Right lung (tissue), 5 donors: ENCODE results near the gene REM1. TPM values are rescaled to one million over a fixed set of nuclear protein-coding genes. Genes with fewer than 3 reads are reported as not detected.
"Not testable (repeated sequence)": the region's sequence is repeated elsewhere in the genome, so short reads cannot be mapped to it uniquely, and the experiment has no call there.

Source experiments
- DNase-seq, 2 donors: peaks; one replicate each; pipeline ENCODE4 v3.0.0-alpha.2; 2013
- polyA plus RNA-seq, 5 donors: library from polyadenylated mRNA; unstranded; fragments of 120-200 nt; gene quantifications; one replicate each; pipeline versions ENCODE4 v1.2.1 to v1.2.3, GENCODE V29; 2013; ENCODE audit warnings: inconsistent platforms in 1 of 5, low replicate concordance in 1 of 5; ENCODE audit not compliant: insufficient read length in 5 of 5, insufficient read depth in 1 of 5

Gene REM1
- polyA plus RNA-seq, 5 donors = 5.2 to 9.1 (median 8.9) TPM

GRCh38 chr20:31521267-31521666, 46.2 kb downstream of the REM1 start:
- DNase-seq = not testable (repeated sequence)

GRCh38 chr20:31522731-31523130, 47.6 kb downstream of the REM1 start:
- DNase-seq = no peak

GRCh38 chr20:31523361-31524283, 48.5 kb downstream of the REM1 start:
- DNase-seq = no peak

GRCh38 chr20:31527266-31527665, 52.2 kb downstream of the REM1 start:
- DNase-seq = no peak

Other genes with a start within 250 kb of the REM1 start
- not detected for gene DEFB115, start 217.6 kb upstream of the REM1 start, polyA plus RNA-seq
- not detected for gene DEFB116, start 166.7 kb upstream of the REM1 start, polyA plus RNA-seq
- gene DEFB118, start 106.7 kb upstream of the REM1 start, polyA plus RNA-seq = not detected
- not detected for gene DEFB119, start 84.7 kb upstream of the REM1 start, polyA plus RNA-seq
- gene DEFB121, start 69.1 kb upstream of the REM1 start, polyA plus RNA-seq = not detected
- gene DEFB123, start 34.7 kb upstream of the REM1 start, polyA plus RNA-seq = not detected
- gene DEFB124, start 161 bp upstream of the REM1 start, polyA plus RNA-seq = 1 to 10 TPM in 2 of 5 donors, under 1 TPM in 3; 0.26 to 2.1 (median 0.67) TPM
- gene HM13, start 39.2 kb downstream of the REM1 start, polyA plus RNA-seq = 100 to 1,000 TPM in 2 of 5 donors, 10 to 100 TPM in 3; 89.6 to 130 (median 99.0) TPM
- gene ID1, start 130.0 kb downstream of the REM1 start, polyA plus RNA-seq = 100 to 1,000 TPM in 3 of 5 donors, 10 to 100 TPM in 2; 63.0 to 180 (median 130) TPM
- gene COX4I2, start 162.6 kb downstream of the REM1 start, polyA plus RNA-seq = 10 to 100 TPM; 19.7 to 30.3 (median 25.5) TPM
- 10 to 100 TPM; 46.6 to 59.8 (median 55.4) TPM for gene BCL2L1, start 247.6 kb downstream of the REM1 start, polyA plus RNA-seq